Measurements from ENCODE around the gene PRPF4. TPM values are rescaled to one million over a fixed set of nuclear protein-coding genes. Genes with fewer than 3 reads are reported as not detected.
"Not testable (repeated sequence)": the region's sequence is repeated elsewhere in the genome, so short reads cannot be mapped to it uniquely, and the experiment has no call there.

The PRPF4 gene
- 10 to 100 TPM; 63.8 to 70.8 (median 65.1) TPM for total RNA-seq

DNA sequence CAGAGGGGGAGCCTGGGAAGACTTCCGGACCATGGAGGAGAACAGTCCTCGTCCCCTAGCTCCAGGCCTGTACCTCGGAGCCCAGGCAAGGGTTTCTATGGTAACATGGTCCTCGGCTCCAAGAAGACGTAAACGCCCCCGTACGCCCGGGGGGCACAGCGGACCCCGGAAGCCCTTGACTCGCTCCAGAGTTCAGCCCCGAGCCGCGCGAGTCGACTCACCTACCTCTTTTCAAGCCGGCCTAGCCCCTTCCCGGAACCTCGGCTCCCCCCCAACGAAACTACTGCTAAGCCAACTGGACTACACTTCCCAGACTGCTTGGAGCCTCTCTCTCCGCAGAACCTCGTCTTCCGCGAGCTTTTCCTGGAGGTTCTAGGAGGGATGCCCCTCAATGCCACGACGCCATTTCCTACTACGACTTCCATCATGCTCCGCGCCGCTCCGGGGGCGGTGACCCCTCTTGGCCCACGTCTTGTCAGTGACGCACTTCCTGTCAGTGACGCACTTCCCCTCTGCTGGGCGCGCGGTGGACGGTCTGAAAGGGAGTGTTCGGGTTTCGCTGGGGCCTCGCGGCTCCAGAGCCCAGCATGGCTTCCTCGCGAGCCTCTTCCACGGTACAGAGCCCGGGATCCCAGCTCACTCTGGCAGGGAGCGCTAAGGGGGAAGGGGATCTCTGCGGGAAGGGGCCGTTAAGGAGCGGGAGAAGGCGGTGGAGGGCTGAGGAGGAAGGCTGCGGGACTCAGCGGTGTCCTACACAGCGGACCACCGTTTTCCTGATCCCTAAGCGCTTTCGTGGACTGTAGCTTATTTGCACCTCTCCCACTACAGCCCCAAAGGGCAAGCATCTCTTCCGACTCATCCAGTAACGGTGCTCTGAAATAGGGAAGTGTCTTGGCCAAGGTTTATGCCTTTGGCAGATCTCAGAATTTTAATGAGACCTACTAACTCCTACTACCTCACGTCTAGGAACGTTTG lies at the start of gene PRPF4, which contains the start of gene CDC26:
PRPF4 (plus strand) TSS at position 502 of the 975 bp plus-strand sequence; CDS start at position 588, 86 bp downstream.
CDC26 (minus strand) TSS at position 416 of the 975 bp plus-strand sequence. CDS start 3,065 bp downstream, outside the sequence.
- Mint-ChIP-seq H3K4me3 (no peak within 1 kb of the TSS), H3K9me3 (no peaks in the 10 kb centered on the region), H3K4me1 (ENCODE audit: low read depth) (peaks cover 28% of the 10 kb centered on the region), H3K36me3 (ENCODE audit: insufficient read depth) (peaks cover 43% of the 10 kb centered on the region), H3K27me3 (ENCODE audit: low read depth) (no peaks in the 10 kb centered on the region)
- ATAC-seq = peak; percentile 93
- peak; percentile 92 for DNase-seq

DNA sequence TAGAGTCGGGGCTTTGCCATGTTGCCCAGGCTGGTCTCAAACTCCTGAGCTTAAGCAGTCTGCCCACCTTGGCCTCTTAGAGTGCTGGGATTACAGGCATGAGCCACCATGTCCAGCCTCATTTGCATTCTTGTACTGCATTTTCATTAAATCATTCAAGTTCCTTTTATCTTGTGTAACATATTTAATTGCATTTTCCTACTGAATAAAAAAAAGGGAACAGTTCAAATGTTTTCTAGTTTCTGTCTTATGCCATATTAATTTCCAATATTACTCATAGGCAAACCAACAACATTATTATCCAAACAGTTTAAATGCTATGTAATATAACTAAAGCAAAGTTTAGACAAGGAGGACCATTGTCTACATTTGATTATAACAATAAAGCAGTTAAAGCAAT lies 48.0 kb upstream of the PRPF4 start:
- no peaks in the 10 kb centered on the region for H3K9me3 Mint-ChIP-seq
- no peaks in the 10 kb centered on the region for H3K27me3 Mint-ChIP-seq (ENCODE audit: low read depth)
- peaks cover 10% of the 10 kb centered on the region for H3K4me1 Mint-ChIP-seq (ENCODE audit: low read depth)
- H3K36me3 Mint-ChIP-seq (ENCODE audit: insufficient read depth) = peaks cover 4% of the 10 kb centered on the region
- no peak overlapping the region for H3K4me3 Mint-ChIP-seq
- ATAC-seq = no peak
- DNase-seq = no peak

DNA sequence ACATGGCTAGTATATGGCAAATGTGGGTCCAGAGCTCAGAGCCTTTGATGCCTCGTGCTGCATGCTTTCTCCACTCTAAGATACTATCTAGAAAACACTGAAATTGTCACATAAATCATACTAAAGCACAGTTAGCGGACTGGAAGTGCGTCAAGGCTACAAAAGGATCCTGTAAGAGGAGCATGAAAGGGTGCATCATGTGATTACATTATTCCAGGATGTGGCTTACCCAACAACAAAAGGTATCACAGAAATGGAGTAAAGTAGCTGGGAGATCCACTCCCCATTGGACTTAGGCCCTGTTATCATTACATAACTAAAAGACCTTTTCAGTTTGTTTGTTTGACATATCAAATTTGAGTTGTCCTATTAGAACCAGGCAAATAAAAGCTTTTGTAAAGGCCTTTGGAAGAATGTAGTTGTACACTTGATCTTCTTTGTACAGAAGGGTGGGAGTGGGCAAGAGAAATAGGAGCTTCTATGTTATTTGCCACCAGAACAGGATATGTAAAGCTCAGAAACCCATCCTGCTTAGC lies 47.3 kb upstream of the PRPF4 start:
- Mint-ChIP-seq H3K9me3 (no peaks in the 10 kb centered on the region), H3K4me3 (no peak overlapping the region), H3K27me3 (ENCODE audit: low read depth) (no peaks in the 10 kb centered on the region), H3K36me3 (ENCODE audit: insufficient read depth) (peaks cover 4% of the 10 kb centered on the region), H3K4me1 (ENCODE audit: low read depth) (peaks cover 14% of the 10 kb centered on the region)
- no peak for ATAC-seq
- DNase-seq = no peak

DNA sequence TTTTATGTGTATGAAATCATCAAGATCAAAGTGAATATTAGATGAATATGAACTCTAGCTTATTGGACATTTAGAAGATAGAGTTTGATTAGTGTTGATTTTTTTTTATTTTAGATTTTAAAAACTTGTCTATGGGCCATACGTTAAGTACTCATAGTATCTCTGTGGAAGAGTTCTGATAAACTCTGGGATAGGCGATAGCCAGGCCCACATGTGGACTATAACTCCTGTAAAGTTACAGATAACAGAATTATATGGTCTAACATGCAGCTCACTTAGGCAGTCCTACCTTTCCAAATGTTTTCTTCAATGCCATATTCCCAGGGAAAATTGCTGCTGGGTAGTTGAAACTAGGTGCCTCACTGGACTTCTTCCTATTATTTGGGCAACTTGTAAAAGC lies 43.8 kb upstream of the PRPF4 start:
- ATAC-seq (no peak), DNase-seq (no peak)
- H3K4me3 Mint-ChIP-seq = no peak overlapping the region
- peaks cover 21% of the 10 kb centered on the region for H3K4me1 Mint-ChIP-seq (ENCODE audit: low read depth)
- H3K36me3 Mint-ChIP-seq (ENCODE audit: insufficient read depth) = no peaks in the 10 kb centered on the region
- H3K27me3 Mint-ChIP-seq (ENCODE audit: low read depth) = no peaks in the 10 kb centered on the region
- no peaks in the 10 kb centered on the region for H3K9me3 Mint-ChIP-seq

DNA sequence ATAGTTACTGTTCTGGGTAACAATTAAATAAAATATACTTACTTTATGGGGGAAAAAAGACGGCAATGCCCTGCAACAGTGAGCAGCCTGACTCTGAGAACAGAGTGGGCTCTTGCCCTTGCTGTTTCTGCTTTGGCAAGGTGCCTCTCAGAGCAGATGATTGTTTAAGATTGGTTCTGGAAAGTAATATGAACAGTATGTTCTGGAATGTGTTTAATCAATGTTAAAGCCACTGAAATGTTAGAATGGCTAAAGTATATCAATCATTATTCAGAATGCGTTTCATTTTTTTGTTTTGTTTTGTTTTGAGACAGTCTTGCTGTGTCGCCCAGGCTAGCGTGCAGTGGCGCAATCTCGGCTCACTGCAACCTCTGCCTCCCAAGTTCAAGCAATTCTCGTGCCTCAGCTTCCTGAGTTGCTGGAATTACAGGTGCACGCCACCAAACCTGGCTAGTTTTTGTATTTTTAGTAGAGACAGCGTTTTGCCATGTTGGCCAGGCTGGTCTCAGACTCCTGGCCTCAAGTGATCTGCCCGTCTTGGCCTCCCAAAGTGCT lies 39.7 kb upstream of the PRPF4 start:
- not testable (repeated sequence) for H3K36me3 Mint-ChIP-seq (ENCODE audit: insufficient read depth); H3K4me3 Mint-ChIP-seq; H3K27me3 Mint-ChIP-seq (ENCODE audit: low read depth); DNase-seq; H3K9me3 Mint-ChIP-seq; ATAC-seq
- H3K4me1 Mint-ChIP-seq (ENCODE audit: low read depth) = peaks cover 18% of the 10 kb centered on the region

DNA sequence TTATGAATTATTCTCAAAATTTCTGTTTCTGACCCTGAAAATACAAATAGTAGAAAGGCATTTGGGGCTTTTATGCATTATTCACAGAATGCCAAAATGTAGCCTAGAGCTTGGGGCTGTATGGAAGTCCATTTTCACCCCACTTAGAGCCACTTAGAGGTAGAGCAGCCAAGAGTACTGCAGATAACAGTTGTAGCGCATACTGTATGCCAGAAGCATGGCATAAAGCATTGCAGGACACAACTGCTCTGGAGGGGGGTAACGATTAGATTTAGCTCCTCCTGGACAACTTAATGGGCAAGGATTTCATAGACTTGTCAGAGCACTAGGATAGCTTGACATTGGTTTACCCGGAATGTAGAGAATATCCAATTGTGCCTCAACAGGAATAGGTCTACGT lies 38.4 kb upstream of the PRPF4 start:
- DNase-seq (no peak), ATAC-seq (no peak)
- peaks cover 16% of the 10 kb centered on the region for H3K4me1 Mint-ChIP-seq (ENCODE audit: low read depth)
- no peaks in the 10 kb centered on the region for H3K36me3 Mint-ChIP-seq (ENCODE audit: insufficient read depth)
- H3K27me3 Mint-ChIP-seq (ENCODE audit: low read depth) = no peaks in the 10 kb centered on the region
- no peaks in the 10 kb centered on the region for H3K9me3 Mint-ChIP-seq
- H3K4me3 Mint-ChIP-seq = no peak overlapping the region

DNA sequence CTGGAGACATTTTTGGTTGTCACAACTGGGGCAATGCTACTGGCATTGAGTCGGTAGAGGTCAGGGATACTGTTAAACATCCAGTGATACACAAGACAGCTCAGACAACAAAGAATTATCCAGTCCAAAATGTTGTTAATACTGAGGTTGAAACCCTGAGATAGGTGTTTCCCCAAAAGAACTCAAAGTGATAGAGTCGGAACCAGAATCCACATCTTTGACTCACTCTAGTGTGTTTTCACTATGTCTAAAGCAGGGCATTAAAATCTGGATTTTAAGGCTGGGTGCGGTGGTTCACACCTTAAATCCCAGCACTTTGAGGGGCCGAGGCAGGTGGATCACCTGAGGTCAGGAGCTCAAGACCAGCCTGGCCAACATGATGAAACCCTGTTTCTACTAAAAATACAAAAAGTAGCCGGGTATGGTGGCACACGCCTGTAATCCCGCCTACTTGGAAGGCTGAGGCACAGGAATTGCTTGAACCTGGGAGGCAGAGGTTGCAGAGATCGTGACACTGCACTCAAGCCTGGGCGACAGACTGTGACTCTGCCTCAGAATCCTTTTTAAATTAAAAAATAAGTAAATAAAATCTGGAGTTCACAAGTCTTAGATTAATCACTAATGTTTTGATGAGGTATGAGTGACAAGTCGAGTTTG lies 37.1 kb upstream of the PRPF4 start:
- no peaks in the 10 kb centered on the region for H3K36me3 Mint-ChIP-seq (ENCODE audit: insufficient read depth)
- peaks cover 6% of the 10 kb centered on the region for H3K4me1 Mint-ChIP-seq (ENCODE audit: low read depth)
- no peaks in the 10 kb centered on the region for H3K27me3 Mint-ChIP-seq (ENCODE audit: low read depth)
- H3K4me3 Mint-ChIP-seq = no peak overlapping the region
- ATAC-seq (no peak), DNase-seq (no peak)
- H3K9me3 Mint-ChIP-seq = no peaks in the 10 kb centered on the region

DNA sequence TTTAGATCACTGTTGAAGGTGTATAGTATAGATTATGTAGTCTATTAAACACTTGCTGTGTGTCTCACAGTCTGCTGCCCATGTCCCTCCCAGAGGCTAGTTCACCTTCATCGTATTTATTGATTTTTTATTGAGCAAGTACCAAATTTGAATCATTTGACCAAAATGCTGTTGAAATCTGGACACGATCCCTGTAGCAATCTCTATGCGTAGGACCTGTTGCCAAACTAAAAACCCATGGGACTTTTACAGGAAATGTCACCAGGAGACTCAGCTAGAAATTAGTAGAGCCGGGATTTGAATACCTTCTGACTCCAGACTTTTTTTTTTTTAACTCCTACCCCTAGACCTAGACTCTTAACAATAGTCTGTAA lies 36.6 kb upstream of the PRPF4 start:
- no peak for DNase-seq
- Mint-ChIP-seq H3K36me3 (ENCODE audit: insufficient read depth) (no peaks in the 10 kb centered on the region), H3K27me3 (ENCODE audit: low read depth) (no peaks in the 10 kb centered on the region), H3K4me1 (ENCODE audit: low read depth) (peaks cover under 1% of the 10 kb centered on the region), H3K4me3 (no peak overlapping the region), H3K9me3 (no peaks in the 10 kb centered on the region)
- ATAC-seq = no peak

DNA sequence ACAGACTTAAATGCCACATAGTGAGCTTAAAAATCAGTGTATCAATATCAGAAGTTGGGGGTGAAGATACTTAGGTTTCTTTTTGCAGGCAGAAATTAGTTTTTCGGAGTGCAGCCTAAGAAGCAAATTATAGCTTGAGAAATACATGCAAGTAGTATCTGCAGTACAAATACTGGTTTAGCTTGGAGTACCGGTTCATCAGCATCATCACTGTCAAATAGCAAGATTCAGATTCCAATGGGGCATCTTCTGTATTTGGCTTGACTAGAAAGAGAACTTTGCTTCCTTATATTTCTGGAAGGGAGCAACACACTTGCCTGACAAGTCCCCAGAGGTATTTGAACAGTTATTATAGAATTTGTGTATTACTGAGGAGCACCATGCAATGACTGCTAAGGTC lies 34.3 kb upstream of the PRPF4 start:
- no peaks in the 10 kb centered on the region for H3K27me3 Mint-ChIP-seq (ENCODE audit: low read depth)
- no peaks in the 10 kb centered on the region for H3K36me3 Mint-ChIP-seq (ENCODE audit: insufficient read depth)
- no peak overlapping the region for H3K4me3 Mint-ChIP-seq
- H3K4me1 Mint-ChIP-seq (ENCODE audit: low read depth) = no peaks in the 10 kb centered on the region
- no peak for ATAC-seq
- no peak for DNase-seq
- no peaks in the 10 kb centered on the region for H3K9me3 Mint-ChIP-seq

DNA sequence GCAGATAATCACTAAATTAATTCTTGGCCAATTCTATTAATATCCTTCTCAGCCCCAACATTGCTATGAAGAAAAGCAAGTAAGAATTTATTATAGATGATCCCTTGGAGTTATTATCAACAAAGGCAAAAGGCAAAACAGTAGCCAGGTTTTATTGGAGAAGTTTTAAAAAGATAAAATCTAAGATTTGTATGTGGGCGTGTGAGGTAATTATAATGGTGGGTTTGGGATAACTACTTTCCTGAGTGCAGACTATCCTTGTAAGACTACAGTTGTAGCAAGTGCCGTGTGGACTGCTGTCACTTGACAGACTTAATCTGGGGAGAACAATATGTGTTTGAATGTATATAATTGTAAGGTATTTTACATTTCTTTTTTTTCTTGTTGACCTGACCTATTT lies 30.9 kb upstream of the PRPF4 start:
- DNase-seq (no peak), ATAC-seq (no peak)
- Mint-ChIP-seq H3K4me3 (no peak overlapping the region), H3K9me3 (no peaks in the 10 kb centered on the region), H3K36me3 (ENCODE audit: insufficient read depth) (no peaks in the 10 kb centered on the region), H3K27me3 (ENCODE audit: low read depth) (no peaks in the 10 kb centered on the region), H3K4me1 (ENCODE audit: low read depth) (no peaks in the 10 kb centered on the region)

DNA sequence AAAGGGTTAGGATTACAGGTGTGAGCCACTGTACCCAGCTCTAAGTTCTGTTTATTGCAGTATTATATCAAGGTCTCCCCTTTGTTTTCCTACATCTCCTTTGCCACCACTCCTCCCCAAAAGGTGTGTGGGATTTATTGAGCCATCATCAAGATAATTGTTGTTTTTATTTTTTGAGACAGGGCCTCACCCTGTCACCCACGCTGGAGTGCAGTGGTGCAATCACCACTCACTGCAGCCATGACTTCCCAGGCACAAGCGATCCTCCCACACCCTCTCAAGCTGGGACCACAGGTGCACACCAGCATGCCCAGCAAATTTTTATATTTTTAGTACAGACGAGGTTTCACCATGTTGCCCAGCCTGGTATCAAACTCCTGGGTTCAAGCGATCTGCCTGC lies 29.6 kb upstream of the PRPF4 start:
- no peaks in the 10 kb centered on the region for H3K36me3 Mint-ChIP-seq (ENCODE audit: insufficient read depth)
- DNase-seq (no peak), ATAC-seq (no peak)
- H3K4me3 Mint-ChIP-seq = no peak overlapping the region
- H3K9me3 Mint-ChIP-seq = peaks cover 3% of the 10 kb centered on the region
- H3K4me1 Mint-ChIP-seq (ENCODE audit: low read depth) = no peaks in the 10 kb centered on the region
- H3K27me3 Mint-ChIP-seq (ENCODE audit: low read depth) = no peaks in the 10 kb centered on the region

DNA sequence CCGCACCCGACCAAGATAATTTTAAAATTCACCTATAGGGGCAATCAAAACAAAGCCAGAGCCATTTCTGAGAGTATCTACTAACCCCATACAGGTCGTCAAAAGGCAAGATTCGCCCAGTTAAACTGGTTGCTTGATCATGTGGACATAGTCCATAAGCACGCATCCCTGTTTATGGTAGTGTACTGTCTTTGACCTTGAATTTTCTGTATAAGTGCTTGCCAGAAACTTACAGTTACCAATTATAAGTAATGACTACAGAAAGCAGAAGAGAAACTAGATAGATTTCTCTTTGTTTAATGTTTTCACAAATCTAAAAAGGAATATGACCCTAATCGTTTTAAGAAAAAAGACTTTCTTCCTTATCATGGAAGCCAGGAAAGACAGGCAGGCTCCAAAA lies 28.5 kb upstream of the PRPF4 start:
- no peaks in the 10 kb centered on the region for H3K27me3 Mint-ChIP-seq (ENCODE audit: low read depth)
- DNase-seq = no peak
- H3K4me1 Mint-ChIP-seq (ENCODE audit: low read depth) = no peaks in the 10 kb centered on the region
- H3K9me3 Mint-ChIP-seq = peaks cover 3% of the 10 kb centered on the region
- no peak for ATAC-seq
- H3K36me3 Mint-ChIP-seq (ENCODE audit: insufficient read depth) = no peaks in the 10 kb centered on the region
- H3K4me3 Mint-ChIP-seq = no peak overlapping the region

DNA sequence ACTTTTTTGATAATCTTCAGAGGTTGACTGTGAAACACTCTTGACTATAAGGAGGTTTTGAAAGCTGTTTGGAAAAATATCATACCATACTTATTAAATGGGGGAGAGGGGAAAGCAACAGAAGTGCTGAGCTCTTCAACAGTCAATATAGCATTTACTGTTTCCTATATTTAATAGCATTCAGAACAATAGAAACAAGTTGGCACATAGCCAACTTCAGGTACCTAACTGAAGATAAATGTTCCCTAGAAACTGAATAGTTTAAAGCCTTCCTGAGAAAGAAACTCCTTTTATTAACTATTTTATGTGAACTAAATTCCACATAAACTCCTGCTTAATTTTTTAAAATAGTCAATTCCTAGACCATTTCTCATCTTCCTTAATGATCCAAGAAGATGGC lies 27.8 kb upstream of the PRPF4 start:
- H3K27me3 Mint-ChIP-seq (ENCODE audit: low read depth) = no peaks in the 10 kb centered on the region
- H3K9me3 Mint-ChIP-seq = peaks cover 3% of the 10 kb centered on the region
- H3K4me3 Mint-ChIP-seq = no peak overlapping the region
- no peak for ATAC-seq
- DNase-seq = no peak
- H3K4me1 Mint-ChIP-seq (ENCODE audit: low read depth) = no peaks in the 10 kb centered on the region
- no peaks in the 10 kb centered on the region for H3K36me3 Mint-ChIP-seq (ENCODE audit: insufficient read depth)

DNA sequence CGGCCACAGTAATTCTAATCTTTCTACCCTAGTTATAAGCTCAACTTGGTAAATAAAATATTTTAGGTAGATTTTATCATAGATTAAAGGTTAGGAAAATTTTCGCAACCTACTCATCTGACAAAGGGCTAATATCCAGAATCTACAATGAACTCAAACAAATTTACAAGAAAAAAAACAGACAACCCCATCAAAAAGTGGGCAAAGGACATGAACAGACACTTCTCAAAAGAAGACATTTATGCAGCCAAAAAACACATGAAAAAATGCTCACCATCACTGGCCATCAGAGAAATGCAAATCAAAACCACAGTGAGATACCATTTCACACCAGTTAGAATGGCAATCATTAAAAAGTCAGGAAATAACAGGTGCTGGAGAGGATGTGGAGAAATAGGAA lies 25.8 kb upstream of the PRPF4 start:
- DNase-seq; H3K9me3 Mint-ChIP-seq; H3K27me3 Mint-ChIP-seq (ENCODE audit: low read depth); H3K4me1 Mint-ChIP-seq (ENCODE audit: low read depth); ATAC-seq; H3K36me3 Mint-ChIP-seq (ENCODE audit: insufficient read depth); H3K4me3 Mint-ChIP-seq: not testable (repeated sequence)

Measured in activated T-cell treated with anti-CD3 and anti-CD28 coated beads, Interleukin-2, amount 50 U/mL, for 4 hours (primary cell).